KOPT-K1 (cell line): Measurements from ENCODE around the gene GPR171.
A peak's percentile ranks its signal among the peaks of the same experiment; 100 is the strongest.
"Not testable (repeated sequence)": the region's sequence is repeated elsewhere in the genome, so short reads cannot be mapped to it uniquely, and the experiment has no call there.

Experiments used
- H3K27ac ChIP-seq: fragments of 200-600 bp; sonication (generic); 2 replicates; pipeline ENCODE4 v1.5.1; 2016; ENCODE audit warnings: antibody characterized with exemption, mild to moderate bottlenecking, low read depth, low read length; ENCODE audit not compliant: poor library complexity, severe bottlenecking
- H3K36me3 ChIP-seq: fragments of 200-600 bp; sonication (generic); 2 replicates; pipeline ENCODE4 v1.5.1; 2017; ENCODE audit warnings: antibody characterized with exemption, mild to moderate bottlenecking, low read length, moderate library complexity; ENCODE audit not compliant: insufficient read depth
- H3K9me3 ChIP-seq: fragments of 200-600 bp; sonication (generic); 2 replicates; pipeline ENCODE4 v1.5.1; 2017; ENCODE audit warnings: antibody characterized with exemption, low read length, mild to moderate bottlenecking; ENCODE audit not compliant: insufficient read depth, poor library complexity, severe bottlenecking

GPR171 gene, protein sequence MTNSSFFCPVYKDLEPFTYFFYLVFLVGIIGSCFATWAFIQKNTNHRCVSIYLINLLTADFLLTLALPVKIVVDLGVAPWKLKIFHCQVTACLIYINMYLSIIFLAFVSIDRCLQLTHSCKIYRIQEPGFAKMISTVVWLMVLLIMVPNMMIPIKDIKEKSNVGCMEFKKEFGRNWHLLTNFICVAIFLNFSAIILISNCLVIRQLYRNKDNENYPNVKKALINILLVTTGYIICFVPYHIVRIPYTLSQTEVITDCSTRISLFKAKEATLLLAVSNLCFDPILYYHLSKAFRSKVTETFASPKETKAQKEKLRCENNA

DNA sequence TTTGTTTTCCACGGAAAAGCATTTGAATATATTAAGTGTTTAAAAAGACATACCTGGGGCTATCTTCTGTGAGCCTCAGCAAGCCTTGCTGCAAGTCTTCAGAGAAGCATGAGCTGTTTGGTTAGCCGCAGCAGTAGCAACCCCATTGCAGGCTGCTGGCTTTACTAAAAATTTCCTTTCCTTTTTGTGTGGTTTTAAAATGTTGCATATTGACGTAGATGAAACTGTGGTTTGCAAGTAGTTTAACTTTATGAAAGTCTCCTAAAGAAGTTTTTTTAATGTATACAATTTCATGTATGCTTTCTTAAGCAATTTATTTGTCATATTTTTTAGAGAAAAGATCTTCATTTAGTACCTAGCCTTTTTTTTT is at the start of gene GPR171:
GPR171 (minus strand) TSS at position 166 of the 370 bp plus-strand sequence. CDS start 3,830 bp downstream, outside the sequence.
- Histone ChIP-seq H3K36me3 (no peaks in the 10 kb centered on the region), H3K9me3 (no peaks in the 10 kb centered on the region), H3K27ac (peak within 1 kb of the TSS; percentile 68)

DNA sequence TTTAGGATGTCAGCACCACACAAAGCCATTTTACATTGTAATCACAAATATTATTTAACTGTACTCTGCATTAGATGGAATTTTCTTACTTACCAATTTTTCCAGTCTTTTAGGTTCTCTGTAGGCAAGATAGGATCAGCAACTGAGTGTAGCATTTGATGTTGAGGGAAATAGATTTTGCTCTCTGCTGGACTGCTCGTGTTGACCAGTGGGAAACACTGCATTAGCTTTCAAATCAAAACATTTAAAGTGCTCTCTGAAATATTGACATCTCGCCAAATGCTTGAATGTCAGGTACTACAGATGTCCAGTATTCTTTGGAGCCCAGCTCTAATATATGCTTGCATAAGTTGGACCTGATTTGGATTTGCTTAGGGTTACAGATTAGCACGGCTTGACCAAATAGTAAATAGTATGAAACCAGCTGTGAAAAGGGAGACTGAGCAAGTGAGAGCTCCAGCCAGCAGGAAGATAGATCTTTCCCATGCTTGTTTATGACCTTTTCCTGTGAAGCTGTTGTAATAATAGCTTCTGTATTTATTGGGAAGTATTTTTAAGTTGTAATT is 45.8 kb upstream of the GPR171 start:
- H3K27ac ChIP-seq = no peak overlapping the region
- H3K36me3 ChIP-seq = no peaks in the 10 kb centered on the region
- peaks cover 4% of the 10 kb centered on the region for H3K9me3 ChIP-seq

DNA sequence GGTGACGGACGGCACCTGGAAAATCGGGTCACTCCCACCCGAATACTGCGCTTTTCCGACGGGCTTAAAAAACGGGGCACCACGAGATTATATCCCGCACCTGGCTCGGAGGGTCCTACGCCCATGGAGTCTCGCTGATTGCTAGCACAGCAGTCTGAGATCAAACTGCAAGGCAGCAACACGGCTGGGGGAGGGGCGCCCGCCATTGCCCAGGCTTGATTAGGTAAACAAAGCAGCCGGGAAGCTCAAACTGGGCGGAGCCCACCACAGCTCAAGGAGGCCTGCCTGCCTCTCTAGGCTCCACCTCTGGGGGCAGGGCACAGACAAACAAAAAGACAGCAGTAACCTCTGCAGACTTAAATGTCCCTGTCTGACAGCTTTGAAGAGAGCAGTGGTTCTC is 39.0 kb upstream of the GPR171 start:
- H3K36me3 ChIP-seq, H3K9me3 ChIP-seq, H3K27ac ChIP-seq: not testable (repeated sequence)

DNA sequence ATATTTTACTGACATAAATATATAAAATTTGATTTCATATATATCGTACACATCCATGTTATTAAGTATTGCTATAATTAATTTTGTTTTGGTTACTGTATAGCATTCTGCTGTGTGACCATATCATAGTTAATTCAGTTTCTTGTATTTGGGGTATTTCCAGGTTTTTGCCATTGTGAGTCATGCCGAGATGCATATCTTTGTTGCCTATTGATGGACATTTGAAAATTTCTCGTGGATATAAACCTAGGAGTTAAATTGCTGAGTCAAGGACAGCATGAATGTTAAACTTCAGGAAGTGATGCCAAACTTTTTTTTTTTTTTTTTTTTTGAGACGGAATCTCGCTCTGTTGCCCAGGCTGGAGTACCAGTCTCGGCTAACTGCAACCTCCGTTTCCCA is 33.7 kb upstream of the GPR171 start:
- no peaks in the 10 kb centered on the region for H3K9me3 ChIP-seq
- no peaks in the 10 kb centered on the region for H3K36me3 ChIP-seq
- H3K27ac ChIP-seq = no peak overlapping the region

DNA sequence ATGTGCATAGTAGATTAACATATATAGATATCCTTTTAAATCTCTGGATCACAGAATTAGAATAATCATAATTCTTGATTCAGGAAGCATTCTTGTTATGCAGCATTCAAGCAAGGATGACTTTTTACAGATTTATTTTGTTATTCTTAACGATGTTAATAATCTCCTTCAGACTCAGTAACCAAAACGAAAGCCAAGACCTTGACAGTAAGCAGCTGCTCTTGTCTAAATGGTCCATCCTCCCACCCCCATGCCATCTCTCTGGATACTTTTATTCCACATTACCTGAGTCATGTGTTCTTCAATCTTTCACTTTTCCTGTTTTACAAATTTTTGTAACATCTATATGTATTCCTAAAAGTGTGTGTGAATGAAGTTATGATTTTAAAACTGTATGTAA is 33.3 kb upstream of the GPR171 start:
- no peak overlapping the region for H3K27ac ChIP-seq
- no peaks in the 10 kb centered on the region for H3K36me3 ChIP-seq
- H3K9me3 ChIP-seq = no peaks in the 10 kb centered on the region

DNA sequence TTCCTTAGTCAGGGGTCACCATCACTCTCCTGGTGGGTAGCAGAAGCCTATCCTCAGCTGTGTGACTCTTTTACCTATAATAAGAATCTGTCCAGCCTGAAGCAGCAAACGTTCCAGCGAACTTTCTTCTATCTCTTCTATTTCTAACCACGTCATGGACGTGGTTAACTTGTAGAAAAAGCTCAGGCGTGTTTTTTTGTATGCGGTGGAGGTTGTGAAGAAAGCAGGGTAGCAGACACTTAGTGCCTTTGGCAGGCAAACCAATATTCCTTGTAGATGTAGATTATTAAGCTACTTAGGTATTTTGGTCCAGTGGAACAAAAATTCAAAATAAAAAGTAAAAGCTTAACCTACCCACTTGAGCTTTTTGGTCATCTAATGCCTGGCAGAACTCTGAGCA is 31.8 kb upstream of the GPR171 start:
- Histone ChIP-seq H3K9me3 (no peaks in the 10 kb centered on the region), H3K36me3 (no peaks in the 10 kb centered on the region), H3K27ac (no peak overlapping the region)

DNA sequence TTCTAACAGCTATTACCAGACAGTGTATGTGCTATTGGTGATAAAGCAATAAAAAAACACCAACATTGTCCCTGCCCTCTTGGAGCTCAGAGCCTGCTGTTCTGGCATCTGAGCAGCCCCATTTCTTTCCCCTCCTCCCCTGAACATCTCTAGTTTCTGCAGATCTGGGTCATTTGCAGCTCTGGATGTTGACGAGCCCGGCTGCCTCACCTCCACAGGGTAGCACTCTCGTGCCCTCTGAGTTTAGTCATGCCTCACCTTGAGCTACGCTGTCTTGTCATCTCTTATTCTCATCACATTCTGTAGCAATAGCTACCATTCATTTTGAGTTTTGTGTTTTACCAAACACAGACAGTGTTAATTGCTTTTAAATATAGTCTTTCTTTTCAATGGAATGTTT is 30.0 kb upstream of the GPR171 start:
- H3K36me3 ChIP-seq = no peaks in the 10 kb centered on the region; the same call in 1 of the 2 replicates
- H3K27ac ChIP-seq = no peak overlapping the region
- no peaks in the 10 kb centered on the region for H3K9me3 ChIP-seq

DNA sequence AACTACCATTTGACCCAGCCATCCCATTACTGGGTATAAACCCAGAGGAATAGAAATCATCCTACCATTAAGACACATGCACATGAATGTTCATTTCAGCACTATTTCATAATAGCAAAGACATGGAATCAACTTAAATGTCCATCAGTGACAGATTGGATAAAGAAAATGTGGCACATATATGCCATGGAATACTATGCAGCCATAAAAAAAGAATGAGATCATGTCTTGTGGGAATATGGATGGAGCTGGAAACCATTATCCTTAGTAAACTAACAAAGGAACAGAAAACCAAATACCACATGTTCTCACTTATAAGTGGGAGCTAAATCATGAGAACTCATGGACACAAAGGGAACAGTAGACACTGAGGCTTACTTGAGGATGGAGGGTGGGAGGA is 29.4 kb upstream of the GPR171 start:
- not testable (repeated sequence) for H3K9me3 ChIP-seq, H3K27ac ChIP-seq, H3K36me3 ChIP-seq

DNA sequence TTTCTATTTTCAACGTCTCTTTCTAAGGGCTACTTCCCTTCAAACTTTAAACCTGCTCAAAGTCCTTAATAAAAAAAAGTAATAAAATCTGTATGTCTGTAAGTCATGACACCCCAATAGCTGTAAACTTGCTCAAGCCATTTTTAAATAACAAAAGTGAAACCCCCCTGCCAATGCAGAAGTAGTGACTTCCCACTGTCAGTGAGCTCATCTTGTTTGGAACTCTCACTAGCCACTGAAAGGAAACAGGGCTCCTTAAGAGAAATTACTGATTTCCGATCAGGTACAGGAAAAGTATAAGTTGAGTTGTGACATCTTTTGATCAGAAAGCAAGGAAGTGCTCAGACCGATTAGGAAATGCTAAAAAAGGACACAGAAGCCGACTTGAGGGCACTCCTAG is 27.6 kb upstream of the GPR171 start:
- Histone ChIP-seq H3K27ac (no peak overlapping the region), H3K9me3 (no peaks in the 10 kb centered on the region), H3K36me3 (peaks cover 9% of the 10 kb centered on the region; the same call in 1 of the 2 replicates)

DNA sequence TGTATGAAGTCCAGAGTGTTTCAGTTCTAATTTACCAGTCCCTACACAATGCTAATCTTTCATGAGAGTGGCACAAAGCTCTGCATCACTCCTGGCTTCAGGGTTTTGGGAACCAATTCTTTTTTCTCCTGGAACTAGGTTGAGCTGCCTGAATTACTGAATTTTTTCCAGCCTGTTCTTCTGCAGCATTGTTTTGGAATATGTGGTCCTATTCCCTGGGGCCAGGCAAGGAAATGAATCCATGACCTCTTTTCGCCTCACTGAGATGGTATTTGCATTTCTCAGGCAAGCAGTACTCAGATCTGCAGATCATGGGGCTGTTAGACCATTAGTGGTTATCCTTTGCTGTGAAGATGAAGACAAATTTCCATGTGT is 25.6 kb upstream of the GPR171 start:
- peaks cover 9% of the 10 kb centered on the region; the same call in 1 of the 2 replicates for H3K36me3 ChIP-seq
- no peaks in the 10 kb centered on the region for H3K9me3 ChIP-seq
- H3K27ac ChIP-seq = no peak overlapping the region

DNA sequence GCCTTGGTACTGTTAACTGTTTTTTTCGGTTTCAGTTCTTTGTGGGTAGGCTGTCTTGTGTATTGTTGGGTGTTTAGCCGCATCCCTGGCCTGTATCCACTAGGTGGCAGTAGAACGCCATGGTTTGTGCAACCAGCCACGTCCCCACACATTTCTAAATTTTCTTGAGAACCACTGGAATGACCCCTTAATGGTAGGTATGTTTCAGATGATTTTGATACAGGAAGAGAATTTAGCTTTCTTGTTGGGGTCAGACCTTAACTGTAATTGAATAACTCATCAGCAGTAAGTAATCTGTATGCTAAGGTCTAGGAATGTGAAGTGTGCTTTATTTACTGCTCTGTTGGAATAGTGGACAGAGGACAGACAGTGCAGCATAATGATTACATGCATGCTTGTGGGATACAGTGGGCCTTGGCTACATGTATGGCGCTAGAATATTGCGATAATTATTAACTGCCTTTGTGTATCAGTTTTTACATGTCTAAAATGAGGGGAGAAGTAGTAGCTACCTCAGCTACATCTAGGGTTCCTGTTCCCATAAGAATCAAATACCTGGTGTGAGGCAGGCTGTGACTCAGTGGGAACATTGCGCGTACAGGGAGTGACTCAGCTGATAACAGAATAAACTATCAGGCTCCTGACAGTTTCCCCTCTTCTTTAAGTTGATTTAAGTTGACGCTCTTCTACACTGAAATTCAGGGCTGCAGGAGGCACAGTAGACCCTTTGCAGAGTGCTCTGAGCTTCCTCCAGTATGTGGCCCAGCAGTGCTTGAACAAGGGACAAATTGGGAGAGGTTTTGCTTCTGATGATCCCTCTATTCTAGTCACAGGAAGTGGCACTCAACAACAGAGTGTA is 25.0 kb upstream of the GPR171 start:
- H3K27ac ChIP-seq = peak overlapping the region; percentile 31
- H3K36me3 ChIP-seq = peaks cover 9% of the 10 kb centered on the region; the same call in 1 of the 2 replicates
- H3K9me3 ChIP-seq = no peaks in the 10 kb centered on the region

DNA sequence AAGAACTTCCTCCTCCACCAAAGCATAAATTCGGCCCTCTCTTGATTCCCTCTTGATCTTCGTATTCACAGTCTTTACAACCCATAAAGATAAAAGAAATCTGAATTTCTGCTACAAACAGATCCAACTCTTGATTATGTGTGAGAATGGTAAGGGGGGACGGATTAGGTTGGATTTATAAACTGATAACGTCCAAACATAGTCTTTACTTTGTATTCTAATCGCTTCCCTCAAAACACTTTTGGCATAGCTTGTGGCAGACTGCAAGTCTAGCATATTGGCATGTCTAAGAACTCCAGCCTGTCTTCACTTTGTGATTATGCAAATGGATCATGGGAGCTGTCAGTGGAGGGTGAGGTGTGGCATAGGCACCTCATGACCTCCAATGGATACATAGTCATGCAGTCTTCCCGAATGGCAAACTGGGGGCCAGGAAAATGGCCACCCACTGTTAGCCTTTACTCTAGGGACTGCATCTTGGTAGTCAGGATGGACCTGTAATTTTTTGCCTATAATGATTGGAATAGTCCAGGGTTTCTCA is 24.3 kb upstream of the GPR171 start:
- peaks cover 2% of the 10 kb centered on the region for H3K9me3 ChIP-seq
- H3K27ac ChIP-seq = peak overlapping the region; percentile 31
- H3K36me3 ChIP-seq = peaks cover 9% of the 10 kb centered on the region; the same call in 1 of the 2 replicates

DNA sequence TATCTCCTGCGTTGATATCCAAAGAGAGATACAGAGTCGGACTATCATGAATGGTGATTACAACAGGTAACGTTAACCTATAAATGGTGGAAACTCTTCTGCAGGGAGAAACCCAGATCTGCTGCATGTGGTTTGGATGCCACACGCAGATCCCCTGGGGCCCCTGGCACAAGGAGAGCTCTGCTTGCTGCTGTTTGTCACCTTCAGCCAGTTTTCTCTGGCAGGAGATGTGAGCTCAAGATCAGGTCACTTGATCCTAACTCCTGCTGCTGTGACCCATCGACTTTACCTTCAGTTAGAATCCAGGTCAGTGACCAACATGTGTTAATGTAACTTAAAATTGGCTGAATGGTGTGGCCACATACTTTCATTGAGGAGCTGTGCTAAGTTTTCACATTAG is 23.8 kb upstream of the GPR171 start:
- H3K36me3 ChIP-seq = peaks cover 13% of the 10 kb centered on the region; the same call in 1 of the 2 replicates
- H3K27ac ChIP-seq = no peak overlapping the region
- H3K9me3 ChIP-seq = peaks cover 8% of the 10 kb centered on the region

DNA sequence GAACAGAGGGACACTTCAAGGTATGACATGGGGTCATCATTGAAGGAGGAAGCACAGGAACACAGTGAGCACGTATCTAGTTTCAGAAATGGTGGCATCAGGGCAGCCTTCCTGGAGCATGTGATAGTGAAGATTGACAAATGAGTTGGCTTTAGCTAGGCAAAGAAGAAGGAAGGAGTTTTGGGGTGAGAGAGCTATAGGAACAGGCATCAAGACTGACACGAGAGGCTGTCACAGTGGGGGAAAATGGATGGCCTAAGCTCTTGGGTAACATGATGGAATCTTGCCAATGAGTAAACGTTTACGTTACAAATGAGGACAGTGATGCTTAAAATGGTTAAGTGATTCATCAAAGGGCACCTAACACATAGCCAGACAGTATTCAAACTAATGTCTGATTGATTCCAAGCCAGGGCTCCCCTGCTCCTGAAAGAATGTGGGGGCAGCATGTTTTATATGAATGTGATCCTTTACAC is 23.1 kb upstream of the GPR171 start:
- Histone ChIP-seq H3K27ac (no peak overlapping the region), H3K36me3 (peaks cover 19% of the 10 kb centered on the region; the same call in 1 of the 2 replicates), H3K9me3 (peaks cover 15% of the 10 kb centered on the region)
